Uterus (tissue), 4 donors: ENCODE results near the gene KIF1A. TPM values are rescaled to one million over a fixed set of nuclear protein-coding genes. Genes with fewer than 3 reads are reported as not detected.

Experiments
- DNase-seq, 2 donors: peaks; one replicate each; pipeline ENCODE4 v3.0.0-alpha.2; 2019 to 2020
- H3K27ac ChIP-seq, 2 donors: fragments of 200-600 bp; sonication (generic); 1 replicate in 1 of 2; 2 replicates in 1 of 2; pipeline ENCODE4 v1.5.1; 2016 to 2018
- H3K27me3 ChIP-seq, 2 donors: fragments of 200-600 bp; sonication (generic); one replicate each; pipeline ENCODE4 v1.5.1; 2018 to 2019; ENCODE audit warnings: control low read depth in 1 of 2
- H3K36me3 ChIP-seq, 2 donors: fragments of 200-600 bp; sonication (generic); one replicate each; pipeline ENCODE4 v1.5.1; 2019; ENCODE audit warnings: control low read depth in 1 of 2
- H3K4me1 ChIP-seq, 2 donors: fragments of 200-600 bp; sonication (generic); one replicate each; pipeline ENCODE4 v1.5.1; 2018 to 2019; ENCODE audit warnings: control low read depth in 1 of 2
- H3K4me3 ChIP-seq, 2 donors: fragments of 200-600 bp; sonication (generic); 1 replicate in 1 of 2; 2 replicates in 1 of 2; pipeline ENCODE4 v1.5.1; 2018 to 2019; ENCODE audit warnings: mild to moderate bottlenecking in 1 of 2
- H3K9me3 ChIP-seq, 2 donors: fragments of 200-600 bp; sonication (generic); one replicate each; pipeline ENCODE4 v1.5.1; 2019; ENCODE audit warnings: control low read depth in 1 of 2
- POLR2A ChIP-seq, 2 donors: fragments of 450-650 bp; IDR thresholded peaks; one replicate each; pipeline ENCODE4 v1.6.1; 2016; ENCODE audit warnings: antibody characterized with exemption in 2 of 2, mild to moderate bottlenecking in 1 of 2, moderate library complexity in 1 of 2
- intact Hi-C: fragments of 100-400 bp; cut with DNase I; formaldehyde crosslinking; loops from one replicate; pipeline ENCODE4 v1.15.1; 2023; ENCODE audit warnings: low total_unique reads
- total RNA-seq, 4 donors: library from RNA; depleted of rRNA in 3 of 4; stranded (reverse); fragments of >200 nt in 3 of 4; gene quantifications; one replicate each; pipeline versions ENCODE4 v1.1.0 to v1.2.4, GENCODE V29; 2014 to 2023
- TF ChIP-seq, protein P1 (sequence below), 4 experiments: fragments of 200-600 bp in 2 of 4; fragments of 450-650 bp in 2 of 4; sonication (generic) in 2 of 4; IDR thresholded peaks; one replicate each; pipeline ENCODE4 v1.5.1; 2016 to 2019; ENCODE audit warnings: antibody characterized with exemption in 4 of 4, mild to moderate bottlenecking in 2 of 4, moderate library complexity in 1 of 4
- donor health status: DM: yes; HTN: yes; CAD: no.

Gene KIF1A
- total RNA-seq, 4 donors from 2014 or later, result 0.37 to 12.9 TPM; not detected in 2

DNA sequence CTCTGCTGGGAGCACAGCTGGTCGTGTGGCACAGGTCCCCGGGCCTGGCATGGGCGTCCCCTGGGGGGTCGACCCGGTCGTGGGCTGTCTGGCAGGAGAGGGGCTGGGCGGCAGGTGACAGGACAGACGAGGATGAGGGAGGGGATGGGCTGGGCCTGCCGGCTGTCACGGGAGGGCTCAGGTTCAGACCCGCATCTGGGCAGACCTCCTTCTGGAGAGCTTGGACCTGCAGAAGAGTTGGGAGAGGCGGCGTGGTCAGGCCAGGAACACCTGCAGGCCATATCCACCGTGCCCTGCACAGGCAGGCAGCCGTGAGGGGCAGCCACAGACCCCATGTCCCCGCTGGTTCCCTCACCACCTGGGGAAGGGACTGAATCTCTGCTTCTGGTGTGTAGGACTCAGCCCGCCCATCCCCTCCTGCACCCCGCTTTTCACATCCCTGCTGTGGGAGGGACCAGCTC, 102.8 kb downstream of the KIF1A start:
- no peaks in the 10 kb centered on the region for H3K4me1 ChIP-seq
- no peak overlapping the region for H3K4me3 ChIP-seq
- H3K36me3 ChIP-seq, result no peaks in the 10 kb centered on the region
- H3K9me3 ChIP-seq, result no peaks in the 10 kb centered on the region
- DNase-seq, result no peak
- TF ChIP-seq, protein P1, sequence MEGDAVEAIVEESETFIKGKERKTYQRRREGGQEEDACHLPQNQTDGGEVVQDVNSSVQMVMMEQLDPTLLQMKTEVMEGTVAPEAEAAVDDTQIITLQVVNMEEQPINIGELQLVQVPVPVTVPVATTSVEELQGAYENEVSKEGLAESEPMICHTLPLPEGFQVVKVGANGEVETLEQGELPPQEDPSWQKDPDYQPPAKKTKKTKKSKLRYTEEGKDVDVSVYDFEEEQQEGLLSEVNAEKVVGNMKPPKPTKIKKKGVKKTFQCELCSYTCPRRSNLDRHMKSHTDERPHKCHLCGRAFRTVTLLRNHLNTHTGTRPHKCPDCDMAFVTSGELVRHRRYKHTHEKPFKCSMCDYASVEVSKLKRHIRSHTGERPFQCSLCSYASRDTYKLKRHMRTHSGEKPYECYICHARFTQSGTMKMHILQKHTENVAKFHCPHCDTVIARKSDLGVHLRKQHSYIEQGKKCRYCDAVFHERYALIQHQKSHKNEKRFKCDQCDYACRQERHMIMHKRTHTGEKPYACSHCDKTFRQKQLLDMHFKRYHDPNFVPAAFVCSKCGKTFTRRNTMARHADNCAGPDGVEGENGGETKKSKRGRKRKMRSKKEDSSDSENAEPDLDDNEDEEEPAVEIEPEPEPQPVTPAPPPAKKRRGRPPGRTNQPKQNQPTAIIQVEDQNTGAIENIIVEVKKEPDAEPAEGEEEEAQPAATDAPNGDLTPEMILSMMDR (IDR thresholded peaks at IDR 0.05), result no peak
- no peak for TF ChIP-seq POLR2A (IDR thresholded peaks at IDR 0.05)
- H3K27ac ChIP-seq, result no peak overlapping the region
- no peaks in the 10 kb centered on the region for H3K27me3 ChIP-seq
- intact Hi-C loops, result no loop called here

DNA sequence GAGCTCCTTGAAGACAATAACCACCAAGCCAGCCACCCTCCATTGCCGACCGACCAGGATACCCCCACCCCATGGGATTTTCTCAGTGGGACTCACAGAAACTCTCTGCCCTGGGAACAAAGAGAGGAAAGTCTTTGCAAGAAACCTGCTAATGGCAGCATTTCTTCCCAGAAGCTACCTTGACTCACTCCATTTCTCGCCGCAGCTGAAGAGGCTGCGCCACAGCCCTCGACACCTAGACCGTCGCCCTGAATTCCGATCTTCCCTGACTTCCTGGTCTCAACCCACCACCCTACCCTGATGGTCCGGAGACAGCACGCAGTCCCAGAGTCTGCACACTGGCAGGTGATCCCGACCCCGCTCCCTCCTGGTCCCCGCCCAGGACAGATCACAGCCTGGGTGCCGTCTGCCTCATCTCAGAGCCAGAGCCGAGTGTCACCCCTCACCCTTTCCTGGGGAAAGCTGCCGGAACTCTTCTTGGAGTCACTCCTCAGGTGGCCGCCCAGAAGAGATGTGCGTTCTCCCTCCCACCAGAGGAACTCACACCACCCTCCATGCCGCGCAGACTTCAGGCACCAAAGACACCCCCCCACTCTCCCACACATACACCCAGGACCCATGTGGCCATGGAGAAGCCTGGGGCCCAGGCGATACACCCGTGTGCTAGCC, 103.8 kb downstream of the KIF1A start:
- intact Hi-C loops, result no loop called here
- no peak for DNase-seq
- H3K9me3 ChIP-seq, result no peaks in the 10 kb centered on the region
- H3K4me3 ChIP-seq, result no peak overlapping the region
- no peaks in the 10 kb centered on the region for H3K27me3 ChIP-seq
- no peaks in the 10 kb centered on the region for H3K36me3 ChIP-seq
- H3K27ac ChIP-seq, result no peak overlapping the region
- no peaks in the 10 kb centered on the region for H3K4me1 ChIP-seq
- TF ChIP-seq, protein P1 (IDR thresholded peaks at IDR 0.05), result no peak
- TF ChIP-seq POLR2A (IDR thresholded peaks at IDR 0.05), result no peak

DNA sequence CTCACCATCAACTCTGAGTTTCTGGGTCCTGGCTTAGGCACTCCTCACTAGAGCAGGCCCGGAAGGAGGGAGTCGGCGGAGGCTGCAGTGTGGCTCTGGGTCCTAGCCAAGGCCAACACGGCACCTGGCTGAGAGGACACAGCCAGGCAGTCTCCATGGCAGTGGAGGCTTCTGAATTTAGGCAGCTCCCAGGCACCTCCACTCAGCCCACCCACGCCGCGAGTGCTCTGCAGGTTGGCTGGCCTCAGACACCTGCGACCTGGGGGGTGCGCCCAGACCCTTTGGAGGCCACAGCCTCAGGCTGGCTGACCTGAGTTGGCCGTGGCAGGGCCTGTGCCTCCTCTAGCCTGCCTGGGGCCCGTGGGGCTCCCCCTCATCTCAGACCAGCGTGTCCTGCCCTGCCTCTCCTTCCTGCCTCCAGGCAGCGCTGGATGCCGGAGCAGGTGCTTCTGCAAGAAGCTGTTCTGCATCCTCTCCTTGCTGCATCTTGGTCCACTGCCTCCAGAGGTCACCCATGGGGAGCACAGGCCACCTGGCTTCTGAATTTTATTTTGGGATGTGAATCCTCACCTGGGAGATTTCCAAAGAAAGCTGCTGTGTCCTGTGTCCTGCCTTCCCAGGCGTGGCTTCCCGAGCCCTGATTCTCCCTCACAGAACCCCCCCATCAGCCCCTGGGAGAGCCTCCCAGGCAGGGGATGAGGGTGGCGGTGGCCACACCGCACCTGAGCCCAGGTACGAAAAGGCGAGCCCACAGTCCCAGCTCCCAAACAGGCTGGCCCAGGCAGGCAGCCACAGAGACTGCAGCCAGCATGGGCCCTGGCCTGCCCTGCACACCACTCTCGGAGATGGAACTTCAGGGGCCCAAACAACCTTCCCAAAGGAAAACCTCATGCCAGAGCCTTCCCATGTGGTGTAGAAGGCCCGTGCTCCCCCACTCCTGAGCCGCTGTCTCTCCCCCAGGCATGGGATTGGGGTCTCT, 105.0 kb downstream of the KIF1A start:
- TF ChIP-seq POLR2A (IDR thresholded peaks at IDR 0.05), result no peak
- TF ChIP-seq, protein P1 (IDR thresholded peaks at IDR 0.05), result no peak
- Histone ChIP-seq H3K36me3 (no peaks in the 10 kb centered on the region), H3K4me1 (no peaks in the 10 kb centered on the region), H3K4me3 (no peak overlapping the region), H3K9me3 (no peaks in the 10 kb centered on the region), H3K27me3 (no peaks in the 10 kb centered on the region), H3K27ac (no peak overlapping the region)
- no peak for DNase-seq
- intact Hi-C loops, result no loop called here

DNA sequence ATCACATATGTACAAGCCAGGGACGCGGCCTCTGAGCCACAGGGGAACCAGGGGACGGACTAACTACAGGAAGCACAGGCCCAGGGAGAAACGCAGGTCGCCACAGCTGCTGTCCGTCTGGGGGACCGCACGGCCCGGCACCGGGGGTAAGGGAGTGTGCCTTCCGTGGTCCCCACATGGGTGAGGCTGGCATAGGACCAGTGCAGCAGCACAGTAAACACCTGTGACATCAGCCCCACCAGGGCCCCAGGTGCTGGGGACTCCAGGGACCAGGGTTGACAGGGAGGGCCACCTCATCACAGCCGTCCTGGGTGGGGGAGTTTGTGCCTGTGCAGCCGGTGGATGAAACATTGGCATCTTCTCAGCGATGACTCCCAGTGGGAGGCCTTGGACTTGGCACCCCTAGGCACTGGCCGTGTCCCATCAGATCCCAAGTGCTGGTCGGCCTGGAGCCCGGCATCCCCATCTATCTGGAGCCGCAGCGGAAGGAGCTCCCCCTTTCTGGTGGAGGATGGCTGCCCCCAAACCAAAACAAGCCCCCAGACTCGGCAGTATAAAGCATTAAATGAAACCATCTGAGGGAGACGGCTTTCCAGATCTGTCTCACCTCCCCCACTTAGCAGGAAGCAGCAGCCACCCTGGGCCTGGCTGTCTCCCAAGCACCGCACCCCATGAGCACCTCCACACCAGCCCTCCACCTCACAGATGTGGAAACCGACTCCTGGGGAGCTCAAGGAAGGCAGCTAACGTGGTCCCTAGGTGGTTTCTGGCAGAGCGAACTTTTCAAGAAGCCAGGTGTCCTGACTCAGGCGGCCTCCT, 105.9 kb downstream of the KIF1A start:
- intact Hi-C loops, result no loop called here
- H3K4me1 ChIP-seq, result no peaks in the 10 kb centered on the region
- H3K4me3 ChIP-seq, result no peak overlapping the region
- H3K36me3 ChIP-seq, result no peaks in the 10 kb centered on the region
- no peak for DNase-seq
- TF ChIP-seq, protein P1 (IDR thresholded peaks at IDR 0.05), result no peak
- no peak for TF ChIP-seq POLR2A (IDR thresholded peaks at IDR 0.05)
- H3K27me3 ChIP-seq, result no peaks in the 10 kb centered on the region
- no peak overlapping the region for H3K27ac ChIP-seq
- H3K9me3 ChIP-seq, result no peaks in the 10 kb centered on the region
